GM12878 (cell line): ENCODE results near the gene EXOC3L4. TPM values are rescaled to one million over a fixed set of nuclear protein-coding genes. Genes with fewer than 3 reads are reported as not detected.

Experiments
- ATAC-seq: fragments of 200-7000 bp; cut with Tn5 transposase; 3 replicates; pipeline ENCODE4 v1.9.1; 2020; ENCODE audit warnings: mild to moderate bottlenecking, moderate library complexity
- BruUV-seq: library from RNA; stranded (reverse); fragments of 400-500 nt; replicated peaks from 2 replicates; lab custom pipeline; 2021; lab: Mats Ljungman, UMichigan
- CTCF ChIA-PET: fragments of 300-600 bp; sonication (Branson Sonifier 250); formaldehyde crosslinking; extraction: SDS; loops from one replicate; lab custom pipeline; 2021; ENCODE audit warnings: inconsistent platforms; lab: Yijun Ruan, JAX
- POLR2A ChIA-PET: fragments of 350-600 bp; formaldehyde crosslinking; extraction: SDS; loops from one replicate; lab custom pipeline; 2021; ENCODE audit warnings: inconsistent platforms; lab: Charles Lee
- RAD21 ChIA-PET: fragments of 300-600 bp; sonication (Branson Sonifier 250); formaldehyde crosslinking; loops from one replicate; lab custom pipeline; 2023; ENCODE audit warnings: antibody characterized with exemption; ENCODE audit not compliant: unreplicated experiment; lab: Charles Lee
- SMC1A ChIA-PET: fragments of 300-600 bp; sonication (Branson Sonifier 250); formaldehyde crosslinking; loops from one replicate; lab custom pipeline; 2023; ENCODE audit not compliant: unreplicated experiment, uncharacterized antibody; lab: Charles Lee
- DNase-seq: peaks from one replicate; pipeline ENCODE4 v3.0.0-alpha.2; 2011; ENCODE audit warnings: low read depth, low spot score
- FAIRE-seq: peaks from 3 replicates; lab custom pipeline; 2011; peaks lifted over from hg19 to GRCh38; lab: Jason Lieb, UNC
- H2AFZ ChIP-seq: 2 replicates; pipeline ENCODE4 v1.6.0; 2011; ENCODE audit warnings: low read depth, low read length, control low read depth; ENCODE audit not compliant: control insufficient read depth
- H3K27ac ChIP-seq: 2 replicates; pipeline ENCODE4 v1.5.1; 2011; ENCODE audit warnings: control low read depth; ENCODE audit not compliant: control insufficient read depth, insufficient read depth
- H3K27me3 ChIP-seq, 2 experiments: replicated peaks in 1 of 2; 2 replicates each; pipeline versions ENCODE4 v1.6.0 to v1.6.1; 2011; ENCODE audit warnings: low read length in 1 of 2; ENCODE audit not compliant: control insufficient read depth in 2 of 2, insufficient read depth in 2 of 2
- H3K36me3 ChIP-seq, 2 experiments: 2 replicates each; pipeline ENCODE4 v1.5.1; 2011; ENCODE audit warnings: low read length in 1 of 2; ENCODE audit not compliant: control insufficient read depth in 2 of 2, insufficient read depth in 2 of 2
- H3K4me1 ChIP-seq: 2 replicates; pipeline ENCODE4 v1.6.1; 2011; ENCODE audit warnings: mild to moderate bottlenecking, low read length, moderate library complexity, mixed read lengths; ENCODE audit not compliant: control insufficient read depth, insufficient read depth
- H3K4me2 ChIP-seq: 2 replicates; pipeline ENCODE4 v1.6.0; 2011; ENCODE audit warnings: control low read depth; ENCODE audit not compliant: control insufficient read depth, insufficient read depth
- H3K4me3 ChIP-seq: fragments of 200-600 bp; sonication (generic); 2 replicates; pipeline ENCODE4 v1.5.1; 2016
- H3K79me2 ChIP-seq: 2 replicates; pipeline ENCODE4 v1.6.0; 2011; ENCODE audit warnings: low read length; ENCODE audit not compliant: control insufficient read depth, insufficient read depth
- H3K9ac ChIP-seq: 2 replicates; pipeline ENCODE4 v1.8.0; 2011; ENCODE audit warnings: low read length, control low read depth, mixed read lengths; ENCODE audit not compliant: control insufficient read depth, insufficient read depth
- H3K9me3 ChIP-seq: replicated peaks from 3 replicates; pipeline ENCODE4 v1.5.1; 2011; ENCODE audit warnings: mild to moderate bottlenecking, low read length; ENCODE audit not compliant: control insufficient read depth, insufficient read depth
- H4K20me1 ChIP-seq: 2 replicates; pipeline ENCODE4 v1.6.0; 2011; ENCODE audit not compliant: control insufficient read depth, insufficient read depth
- ELK1 ChIP-seq: IDR thresholded peaks from 2 replicates; pipeline ENCODE4 v1.6.1; 2012; ENCODE audit warnings: low read depth, low read length, improper control_type of control experiment
- GATAD2B ChIP-seq: fragments of 450-650 bp; conservative IDR thresholded peaks from 2 replicates; pipeline ENCODE4 v1.6.1; 2017; ENCODE audit warnings: low read depth, mild to moderate bottlenecking, moderate library complexity
- HCFC1 ChIP-seq: fragments of 150-350 bp; IDR thresholded peaks from 2 replicates; pipeline ENCODE4 v1.6.1; 2014; ENCODE audit warnings: low read length
- KAT2A ChIP-seq: conservative IDR thresholded peaks from 2 replicates; pipeline ENCODE4 v1.6.1; 2011; ENCODE audit warnings: low read depth, low read length; ENCODE audit not compliant: control insufficient read depth
- NR2F1 ChIP-seq: fragments of 450-650 bp; conservative IDR thresholded peaks from 2 replicates; pipeline ENCODE4 v1.6.1; 2017; ENCODE audit warnings: mild to moderate bottlenecking
- NRF1 ChIP-seq: conservative IDR thresholded peaks from 2 replicates; pipeline ENCODE4 v1.6.1; 2011; ENCODE audit warnings: mild to moderate bottlenecking, low read depth, low read length, improper control_type of control experiment
- RELB ChIP-seq: fragments of 450-650 bp; IDR thresholded peaks from 2 replicates; pipeline ENCODE4 v1.6.1; 2017; ENCODE audit warnings: low read depth, mild to moderate bottlenecking, moderate library complexity
- RFX5 ChIP-seq: IDR thresholded peaks from 2 replicates; pipeline ENCODE4 v1.6.1; 2011; ENCODE audit warnings: low read depth, low read length, improper control_type of control experiment
- ZBTB33 ChIP-seq: fragments of 450-650 bp; IDR thresholded peaks from 2 replicates; pipeline ENCODE4 v1.6.1; 2017; ENCODE audit warnings: mild to moderate bottlenecking
- ZNF24 ChIP-seq: fragments of 450-650 bp; IDR thresholded peaks from 2 replicates; pipeline ENCODE4 v1.6.1; 2017; ENCODE audit warnings: antibody characterized with exemption, mild to moderate bottlenecking
- WGBS: methylation state at CpG from one replicate; pipeline ENCODE4 v1.1.6; 2016; ENCODE audit warnings: low lambda C conversion rate; ENCODE audit not compliant: insufficient replicate concordance, insufficient coverage; ENCODE audit errors: missing lambda C conversion rate; 5-methylcytosine and 5-hydroxymethylcytosine counted together
- in situ Hi-C: fragments of 300-500 bp; cut with MboI; formaldehyde crosslinking; loops from 9 replicates; pipeline ENCODE4 v1.14.3; 2018; ENCODE audit warnings: mixed read lengths
- intact Hi-C: fragments of 100-400 bp; cut with micrococcal nuclease; formaldehyde crosslinking; loops from one replicate; pipeline ENCODE4 v1.14.2; 2022; ENCODE audit not compliant: unreplicated experiment
- polyA plus RNA-seq, 11 experiments: library from polyadenylated mRNA; depleted of rRNA in 4 of 11; unstranded in 6 of 11; stranded (reverse) in 5 of 11; fragments of >200 nt; fragmentation: Nextera tagmentation in 4 of 11; fragmentation: Illumina TruSeq in 1 of 11; extraction: Ambion mirVana in 4 of 11; extraction: Trizol in 1 of 11; gene quantifications; 1 replicate in 1 of 11; 2 replicates in 10 of 11; pipeline versions ENCODE4 v1.2.1 to v1.2.3, GENCODE V29; 2011 to 2016; ENCODE audit warnings: inconsistent platforms in 2 of 11, missing spikeins in 2 of 11, low read depth in 1 of 11
- total RNA-seq, 4 experiments: library from RNA; depleted of rRNA in 3 of 4; stranded (reverse); fragments of >200 nt in 3 of 4; fragmentation: Illumina TruSeq in 1 of 4; extraction: Trizol in 1 of 4; gene quantifications; 2 replicates each; pipeline versions ENCODE4 v1.2.1 to v1.2.3, GENCODE V29; 2013 to 2021
- TF ChIP-seq, protein P1 (sequence below): fragments of 450-650 bp; IDR thresholded peaks from 2 replicates; pipeline ENCODE4 v1.6.1; 2014; ENCODE audit warnings: mild to moderate bottlenecking
- TF ChIP-seq, protein P2 (sequence below): fragments of 450-650 bp; IDR thresholded peaks from 2 replicates; pipeline ENCODE4 v1.6.1; 2017; ENCODE audit warnings: mild to moderate bottlenecking, moderate library complexity

The EXOC3L4 gene
- total and polyA plus RNA-seq, 10 of the 15 experiments (the other 5 are each of a cell fraction or from before 2014, with no cell fraction given), result not detected

DNA sequence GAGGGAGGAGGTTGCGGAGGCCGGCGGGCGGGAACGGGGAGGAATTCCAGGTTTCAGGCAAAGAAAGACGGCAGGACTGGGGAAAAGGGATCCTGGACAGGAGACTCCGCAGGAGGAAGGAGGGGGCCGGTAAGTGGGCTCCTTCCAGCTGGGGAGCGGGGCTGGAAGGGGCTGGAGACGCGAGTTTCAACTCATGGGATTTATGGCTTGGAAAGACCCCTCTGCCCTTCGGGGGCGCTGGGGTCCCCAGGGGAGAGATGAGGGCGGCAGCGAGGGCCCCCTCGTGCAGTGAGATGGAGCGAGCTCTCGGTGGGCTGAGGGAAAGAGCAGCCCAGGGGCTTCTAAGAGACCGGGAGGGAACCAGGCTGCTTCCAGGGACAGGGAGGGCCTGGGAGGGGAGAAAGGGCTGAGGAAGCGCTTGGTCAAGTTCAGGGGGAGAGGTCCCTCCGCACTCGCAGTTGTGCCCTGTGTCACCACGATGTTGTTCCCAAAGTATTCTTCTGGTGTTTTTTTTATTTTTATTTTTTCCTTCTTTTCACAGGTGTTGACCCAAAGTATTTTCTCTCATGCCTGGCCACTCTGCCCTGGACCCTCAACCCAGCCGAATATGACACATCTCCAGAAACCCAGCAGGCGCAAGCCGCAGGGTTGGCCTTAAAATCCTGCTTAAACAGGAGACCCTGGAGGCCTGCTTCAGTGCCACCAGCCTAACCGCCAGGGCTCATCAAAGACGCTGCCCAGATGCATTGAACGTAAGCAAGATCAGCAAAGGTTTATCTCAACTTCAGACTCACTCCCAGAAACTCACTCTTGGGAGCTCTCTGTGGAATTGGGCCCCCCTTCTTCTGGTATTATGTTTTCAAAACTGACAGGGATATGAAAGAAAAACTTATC, 44.9 kb downstream of the EXOC3L4 start:
- Histone ChIP-seq H3K79me2 (no peaks in the 10 kb centered on the region), H3K4me2 (no peak overlapping the region), H3K4me3 (no peak overlapping the region), H3K27me3 (no peaks in the 10 kb centered on the region), H4K20me1 (no peaks in the 10 kb centered on the region), H3K9me3 (no peaks in the 10 kb centered on the region), H2AFZ (no peak overlapping the region), H3K27ac (no peak overlapping the region; the same call in 1 of the 2 replicates), H3K36me3 (no peaks in the 10 kb centered on the region), H3K9ac (no peak overlapping the region), H3K4me1 (peaks cover 16% of the 10 kb centered on the region)
- intact Hi-C loops, result loop anchor here (1.0 to 5.0 kb wide), 4 partner anchors 34 to 153 kb away; no protein-coding TSS in a partner anchor
- in situ Hi-C loops, result no loop called here
- no peak for TF ChIP-seq KAT2A
- TF ChIP-seq ELK1, result no peak
- TF ChIP-seq NR2F1, result no peak
- no peak for TF ChIP-seq RELB
- TF ChIP-seq NRF1, result no peak
- TF ChIP-seq, protein P1, sequence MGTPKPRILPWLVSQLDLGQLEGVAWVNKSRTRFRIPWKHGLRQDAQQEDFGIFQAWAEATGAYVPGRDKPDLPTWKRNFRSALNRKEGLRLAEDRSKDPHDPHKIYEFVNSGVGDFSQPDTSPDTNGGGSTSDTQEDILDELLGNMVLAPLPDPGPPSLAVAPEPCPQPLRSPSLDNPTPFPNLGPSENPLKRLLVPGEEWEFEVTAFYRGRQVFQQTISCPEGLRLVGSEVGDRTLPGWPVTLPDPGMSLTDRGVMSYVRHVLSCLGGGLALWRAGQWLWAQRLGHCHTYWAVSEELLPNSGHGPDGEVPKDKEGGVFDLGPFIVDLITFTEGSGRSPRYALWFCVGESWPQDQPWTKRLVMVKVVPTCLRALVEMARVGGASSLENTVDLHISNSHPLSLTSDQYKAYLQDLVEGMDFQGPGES, result no peak
- no peak for TF ChIP-seq HCFC1
- TF ChIP-seq RFX5, result no peak
- TF ChIP-seq, protein P2, sequence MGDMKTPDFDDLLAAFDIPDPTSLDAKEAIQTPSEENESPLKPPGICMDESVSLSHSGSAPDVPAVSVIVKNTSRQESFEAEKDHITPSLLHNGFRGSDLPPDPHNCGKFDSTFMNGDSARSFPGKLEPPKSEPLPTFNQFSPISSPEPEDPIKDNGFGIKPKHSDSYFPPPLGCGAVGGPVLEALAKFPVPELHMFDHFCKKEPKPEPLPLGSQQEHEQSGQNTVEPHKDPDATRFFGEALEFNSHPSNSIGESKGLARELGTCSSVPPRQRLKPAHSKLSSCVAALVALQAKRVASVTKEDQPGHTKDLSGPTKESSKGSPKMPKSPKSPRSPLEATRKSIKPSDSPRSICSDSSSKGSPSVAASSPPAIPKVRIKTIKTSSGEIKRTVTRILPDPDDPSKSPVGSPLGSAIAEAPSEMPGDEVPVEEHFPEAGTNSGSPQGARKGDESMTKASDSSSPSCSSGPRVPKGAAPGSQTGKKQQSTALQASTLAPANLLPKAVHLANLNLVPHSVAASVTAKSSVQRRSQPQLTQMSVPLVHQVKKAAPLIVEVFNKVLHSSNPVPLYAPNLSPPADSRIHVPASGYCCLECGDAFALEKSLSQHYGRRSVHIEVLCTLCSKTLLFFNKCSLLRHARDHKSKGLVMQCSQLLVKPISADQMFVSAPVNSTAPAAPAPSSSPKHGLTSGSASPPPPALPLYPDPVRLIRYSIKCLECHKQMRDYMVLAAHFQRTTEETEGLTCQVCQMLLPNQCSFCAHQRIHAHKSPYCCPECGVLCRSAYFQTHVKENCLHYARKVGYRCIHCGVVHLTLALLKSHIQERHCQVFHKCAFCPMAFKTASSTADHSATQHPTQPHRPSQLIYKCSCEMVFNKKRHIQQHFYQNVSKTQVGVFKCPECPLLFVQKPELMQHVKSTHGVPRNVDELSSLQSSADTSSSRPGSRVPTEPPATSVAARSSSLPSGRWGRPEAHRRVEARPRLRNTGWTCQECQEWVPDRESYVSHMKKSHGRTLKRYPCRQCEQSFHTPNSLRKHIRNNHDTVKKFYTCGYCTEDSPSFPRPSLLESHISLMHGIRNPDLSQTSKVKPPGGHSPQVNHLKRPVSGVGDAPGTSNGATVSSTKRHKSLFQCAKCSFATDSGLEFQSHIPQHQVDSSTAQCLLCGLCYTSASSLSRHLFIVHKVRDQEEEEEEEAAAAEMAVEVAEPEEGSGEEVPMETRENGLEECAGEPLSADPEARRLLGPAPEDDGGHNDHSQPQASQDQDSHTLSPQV, result no peak
- no peak for TF ChIP-seq ZNF24
- TF ChIP-seq GATAD2B, result no peak
- no peak for TF ChIP-seq ZBTB33
- DNase-seq (no peak), ATAC-seq (no peak), FAIRE-seq (no peak)
- SMC1A ChIA-PET, result interaction anchor here (1.0 to 3.9 kb wide), 7 partner anchors 9 to 388 kb away, joined by 3 to 60 read pairs (median 4); no protein-coding TSS in a partner anchor
- RAD21 ChIA-PET, result interaction anchor here (0.7 to 5.3 kb wide), 6 partner anchors 15 to 261 kb away, joined by 4 to 120 read pairs (median 7); no protein-coding TSS in a partner anchor
- CTCF ChIA-PET, result interaction anchor here (1.6 to 8.6 kb wide), 5 partner anchors 15 to 34 kb away, joined by 10 to 176 read pairs (median 16); partner anchors contain the start of gene TNFAIP2
- POLR2A ChIA-PET, result interaction anchor here (0.6 to 2.1 kb wide), 2 partner anchors 33 to 40 kb away, joined by 3 to 7 read pairs; no protein-coding TSS in a partner anchor
- WGBS, result 81% methylated on average over 18 of the region's 29 CpGs
- no TSS peak for BruUV-seq
